Fibroblast of the aortic adventitia (primary cell): Measurements from ENCODE around the gene VPS50. TPM values are rescaled to one million over a fixed set of nuclear protein-coding genes. Genes with fewer than 3 reads are reported as not detected.

Experiments used
- DNase-seq: peaks from one replicate; pipeline ENCODE4 v3.0.0-alpha.2; 2010; ENCODE audit warnings: low read depth
- H3K4me3 ChIP-seq: 2 replicates; pipeline ENCODE4 v1.5.1; 2011; ENCODE audit warnings: low read depth, mild to moderate bottlenecking, control low read depth, low read length, moderate library complexity
- total RNA-seq: library from RNA; depleted of rRNA; stranded (reverse); fragments of >200 nt; gene quantifications from 2 replicates; pipeline ENCODE4 v1.2.3, GENCODE V29; 2012; ENCODE audit warnings: low replicate concordance
- TF ChIP-seq, protein P1 (sequence below): IDR thresholded peaks from 2 replicates; pipeline ENCODE4 v1.5.1; 2011; ENCODE audit warnings: mild to moderate bottlenecking, low read length, control low read depth, inconsistent platforms; ENCODE audit not compliant: insufficient read depth

VPS50 gene
- total RNA-seq, 1 donor: 32.3 TPM

DNA sequence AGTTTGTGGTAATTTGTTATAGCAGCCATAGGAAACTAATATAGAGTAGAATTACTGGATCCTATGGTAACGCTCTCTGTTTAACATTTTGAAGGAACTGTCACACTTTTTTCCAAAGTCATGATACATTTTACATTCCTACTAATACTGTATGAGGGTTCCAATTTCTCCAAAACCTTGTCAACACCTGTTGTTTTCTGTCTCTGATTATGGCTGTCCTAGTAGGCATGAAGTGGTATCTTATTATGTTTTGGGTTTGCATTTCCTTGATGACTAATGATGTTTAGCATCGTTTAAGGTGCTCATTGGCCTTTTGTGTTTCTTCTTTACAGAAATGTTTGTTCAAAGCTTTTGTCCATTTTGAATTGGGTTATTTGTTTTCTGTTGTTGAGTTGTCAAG is 69.6 kb downstream of the VPS50 start:
- TF ChIP-seq, protein P1, sequence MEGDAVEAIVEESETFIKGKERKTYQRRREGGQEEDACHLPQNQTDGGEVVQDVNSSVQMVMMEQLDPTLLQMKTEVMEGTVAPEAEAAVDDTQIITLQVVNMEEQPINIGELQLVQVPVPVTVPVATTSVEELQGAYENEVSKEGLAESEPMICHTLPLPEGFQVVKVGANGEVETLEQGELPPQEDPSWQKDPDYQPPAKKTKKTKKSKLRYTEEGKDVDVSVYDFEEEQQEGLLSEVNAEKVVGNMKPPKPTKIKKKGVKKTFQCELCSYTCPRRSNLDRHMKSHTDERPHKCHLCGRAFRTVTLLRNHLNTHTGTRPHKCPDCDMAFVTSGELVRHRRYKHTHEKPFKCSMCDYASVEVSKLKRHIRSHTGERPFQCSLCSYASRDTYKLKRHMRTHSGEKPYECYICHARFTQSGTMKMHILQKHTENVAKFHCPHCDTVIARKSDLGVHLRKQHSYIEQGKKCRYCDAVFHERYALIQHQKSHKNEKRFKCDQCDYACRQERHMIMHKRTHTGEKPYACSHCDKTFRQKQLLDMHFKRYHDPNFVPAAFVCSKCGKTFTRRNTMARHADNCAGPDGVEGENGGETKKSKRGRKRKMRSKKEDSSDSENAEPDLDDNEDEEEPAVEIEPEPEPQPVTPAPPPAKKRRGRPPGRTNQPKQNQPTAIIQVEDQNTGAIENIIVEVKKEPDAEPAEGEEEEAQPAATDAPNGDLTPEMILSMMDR: no peak
- H3K4me3 ChIP-seq: no peak overlapping the region
- DNase-seq: no peak

DNA sequence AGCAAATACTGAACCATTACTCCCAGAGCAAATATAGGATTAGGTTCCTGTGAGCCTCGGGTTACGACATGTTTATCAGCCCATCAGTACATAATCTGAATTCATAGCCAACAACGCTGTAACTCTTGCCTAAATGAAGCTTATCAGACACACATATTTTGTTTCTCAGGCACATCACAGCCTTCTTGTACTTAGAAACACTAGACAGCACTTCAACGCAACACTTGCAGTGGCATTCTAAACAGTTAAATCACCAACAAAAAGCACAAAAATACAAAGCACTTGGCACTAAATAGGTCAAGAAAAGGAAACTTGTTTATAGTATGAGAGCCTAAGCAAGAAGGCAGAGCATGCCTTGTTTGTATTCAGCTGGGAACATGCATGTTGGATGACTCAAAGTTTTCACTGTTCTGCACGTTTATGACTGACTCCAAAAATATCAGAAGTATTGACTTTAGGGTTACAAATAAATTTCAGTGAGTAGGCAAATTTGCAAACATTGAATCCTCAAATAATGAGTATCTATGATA is 75.0 kb downstream of the VPS50 start:
- TF ChIP-seq, protein P1: no peak
- DNase-seq: peak; percentile 50
- H3K4me3 ChIP-seq: no peak overlapping the region

DNA sequence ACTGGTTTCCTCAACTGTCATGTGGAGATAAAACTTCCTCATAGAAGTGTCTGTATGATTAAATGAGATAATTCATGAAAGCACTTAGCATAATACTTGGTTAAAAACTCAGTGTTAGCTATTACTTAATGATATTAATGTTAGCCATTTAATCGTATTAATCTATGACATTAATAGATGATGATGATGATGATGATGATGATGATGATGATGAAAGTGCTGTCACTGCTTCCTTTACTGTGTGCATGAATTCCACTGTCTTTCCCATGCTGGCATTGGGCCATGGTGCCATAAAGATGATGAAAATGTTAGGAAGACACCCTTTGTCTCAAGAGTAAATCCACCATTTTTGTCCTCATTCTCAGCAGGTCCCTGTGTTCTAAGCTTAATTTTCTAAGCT is 75.8 kb downstream of the VPS50 start:
- no peak overlapping the region for H3K4me3 ChIP-seq
- TF ChIP-seq, protein P1: no peak
- DNase-seq: no peak

DNA sequence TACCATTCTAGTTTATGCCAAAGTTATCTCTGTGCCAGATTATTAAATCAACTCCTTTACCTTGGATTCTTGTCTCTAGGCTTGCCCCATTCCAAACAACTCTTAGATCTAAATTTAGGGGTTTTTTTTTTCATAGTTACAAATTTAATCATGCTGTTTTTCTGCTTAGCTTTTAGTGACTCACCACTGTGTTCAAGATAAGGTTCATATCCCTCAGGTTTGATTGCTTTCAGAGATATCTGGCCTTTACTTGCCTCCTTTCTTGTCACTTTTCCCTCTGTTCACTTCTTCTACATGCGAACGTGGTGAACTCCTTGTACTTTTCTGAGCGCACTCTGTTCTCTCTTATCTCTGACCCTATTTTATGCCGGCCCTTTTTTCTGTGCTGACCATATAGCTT is 78.2 kb downstream of the VPS50 start:
- TF ChIP-seq, protein P1: no peak
- peak; percentile 44 for DNase-seq
- no peak overlapping the region for H3K4me3 ChIP-seq

DNA sequence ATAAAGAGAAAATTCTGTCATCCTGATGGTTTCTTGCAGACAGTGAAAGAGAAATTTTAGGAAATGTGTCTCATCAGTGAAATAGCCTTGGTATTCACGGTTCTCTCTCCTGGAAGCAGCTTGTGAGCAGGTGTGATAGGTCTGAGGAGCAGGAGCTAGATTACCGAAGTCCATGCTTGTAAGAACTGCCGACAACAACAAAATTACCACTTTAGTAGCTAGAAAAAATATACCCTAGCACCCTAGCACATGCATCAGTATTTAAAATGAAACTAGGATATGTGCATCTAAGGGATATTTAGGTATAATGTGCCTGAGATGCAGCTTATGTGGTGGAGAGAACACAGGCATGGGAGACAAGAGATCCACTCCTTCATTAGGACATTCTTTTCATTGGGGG is 82.3 kb downstream of the VPS50 start:
- H3K4me3 ChIP-seq: no peak overlapping the region
- no peak for DNase-seq
- TF ChIP-seq, protein P1: no peak

DNA sequence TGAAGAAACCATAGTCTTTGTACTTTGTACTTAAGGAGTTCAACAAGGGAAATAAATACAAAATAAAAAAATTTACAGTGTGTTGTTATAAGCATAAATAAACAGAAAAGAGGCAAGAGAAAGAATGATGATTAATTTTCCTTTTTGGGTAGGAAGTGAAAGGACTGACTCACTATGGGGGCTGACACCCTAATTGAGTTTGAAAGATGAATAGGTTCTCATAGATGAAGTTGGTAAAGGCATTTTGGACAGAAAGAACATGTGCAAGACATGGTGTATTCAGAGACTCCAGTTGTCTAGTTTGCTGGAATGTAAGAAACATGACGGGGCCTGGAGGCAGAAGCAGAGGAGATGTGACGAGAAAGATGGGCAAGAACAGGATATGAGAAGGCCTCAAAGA is 83.7 kb downstream of the VPS50 start:
- TF ChIP-seq, protein P1: no peak
- no peak for DNase-seq
- H3K4me3 ChIP-seq: no peak overlapping the region

DNA sequence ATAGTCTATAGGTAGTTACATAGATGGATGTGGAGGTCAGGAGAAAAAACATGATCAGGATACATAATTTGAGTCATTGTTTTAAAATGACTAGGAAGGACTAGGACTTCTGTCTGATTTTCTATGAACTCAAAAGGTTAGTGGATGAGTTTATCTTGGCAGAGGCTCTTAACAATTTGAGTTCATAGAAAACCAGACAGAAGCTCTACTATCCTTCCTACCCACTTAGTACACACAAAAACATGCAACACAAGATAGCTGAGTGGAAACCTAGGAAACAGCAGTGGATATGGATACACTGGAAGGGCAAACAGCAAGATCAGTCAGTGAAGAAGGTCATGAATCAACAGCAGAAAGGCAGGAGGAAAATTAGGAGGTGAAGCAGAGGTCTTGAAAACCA is 84.6 kb downstream of the VPS50 start:
- TF ChIP-seq, protein P1: no peak
- no peak for DNase-seq
- H3K4me3 ChIP-seq: no peak overlapping the region
